Spleen (tissue), 7 donors: ENCODE results near the gene KCNE4.
A peak's percentile ranks its signal among the peaks of the same experiment; 100 is the strongest.

ENCODE experiments used
- POLR2A ChIP-seq, 3 donors: fragments of 450-650 bp; IDR thresholded peaks; one replicate each; pipeline ENCODE4 v1.5.1; 2017; ENCODE audit warnings: antibody characterized with exemption in 3 of 3, mild to moderate bottlenecking in 1 of 3
- POLR2AphosphoS5 ChIP-seq, 3 donors: sonication (generic); formaldehyde crosslinking; IDR thresholded peaks; one replicate each; pipeline ENCODE4 v1.5.1; 2017; ENCODE audit warnings: antibody characterized with exemption in 3 of 3
- TF ChIP-seq, protein P1 (sequence below), 11 experiments: fragments of 200-600 bp in 7 of 11; fragments of 450-650 bp in 4 of 11; sonication (generic) in 4 of 11; IDR thresholded peaks in 8 of 11; conservative IDR thresholded peaks in 3 of 11; 1 replicate in 7 of 11; 2 replicates in 4 of 11; pipeline versions ENCODE4 v1.4.0 to v1.8.0; 2016 to 2021; ENCODE audit warnings: antibody characterized with exemption in 11 of 11, inconsistent platforms in 4 of 11, mild to moderate bottlenecking in 1 of 11
- donor health status: DM: no; HTN: no; CAD: no; lungs with moderate emphysema.
- donor health status: DM: no; HTN: no; CAD: no.
- donor health status: DM: no; HTN: no; CAD: no.

DNA sequence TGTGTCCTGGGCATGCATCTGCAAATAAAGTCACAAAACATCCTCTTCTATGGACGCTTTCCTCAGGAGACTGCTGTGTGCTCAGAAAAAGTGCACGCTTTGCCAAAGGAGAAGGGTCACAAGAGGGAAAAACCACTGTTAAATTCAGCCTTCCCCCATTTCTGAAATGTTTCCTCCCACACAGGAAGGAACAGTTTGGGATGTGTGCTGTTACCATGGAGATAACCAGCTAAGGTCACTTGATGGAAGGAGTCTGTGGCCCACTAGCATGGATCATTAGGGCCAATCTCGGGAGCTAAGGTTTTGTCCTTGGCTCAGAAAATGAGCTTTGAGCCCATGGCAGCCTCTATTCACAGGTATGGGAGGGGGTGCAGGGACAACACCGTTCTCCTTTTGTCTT lies 5.6 kb downstream of the KCNE4 start:
- TF ChIP-seq, protein P1, sequence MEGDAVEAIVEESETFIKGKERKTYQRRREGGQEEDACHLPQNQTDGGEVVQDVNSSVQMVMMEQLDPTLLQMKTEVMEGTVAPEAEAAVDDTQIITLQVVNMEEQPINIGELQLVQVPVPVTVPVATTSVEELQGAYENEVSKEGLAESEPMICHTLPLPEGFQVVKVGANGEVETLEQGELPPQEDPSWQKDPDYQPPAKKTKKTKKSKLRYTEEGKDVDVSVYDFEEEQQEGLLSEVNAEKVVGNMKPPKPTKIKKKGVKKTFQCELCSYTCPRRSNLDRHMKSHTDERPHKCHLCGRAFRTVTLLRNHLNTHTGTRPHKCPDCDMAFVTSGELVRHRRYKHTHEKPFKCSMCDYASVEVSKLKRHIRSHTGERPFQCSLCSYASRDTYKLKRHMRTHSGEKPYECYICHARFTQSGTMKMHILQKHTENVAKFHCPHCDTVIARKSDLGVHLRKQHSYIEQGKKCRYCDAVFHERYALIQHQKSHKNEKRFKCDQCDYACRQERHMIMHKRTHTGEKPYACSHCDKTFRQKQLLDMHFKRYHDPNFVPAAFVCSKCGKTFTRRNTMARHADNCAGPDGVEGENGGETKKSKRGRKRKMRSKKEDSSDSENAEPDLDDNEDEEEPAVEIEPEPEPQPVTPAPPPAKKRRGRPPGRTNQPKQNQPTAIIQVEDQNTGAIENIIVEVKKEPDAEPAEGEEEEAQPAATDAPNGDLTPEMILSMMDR (IDR thresholded peaks at IDR 0.05 in 8 of 11, conservative IDR thresholded peaks at IDR 0.05 in 3 of 11), result no peak
- TF ChIP-seq POLR2AphosphoS5 (IDR thresholded peaks at IDR 0.05), result peak in 1 of 3 donors; percentile 19
- no peak for TF ChIP-seq POLR2A (IDR thresholded peaks at IDR 0.05)
